Measurements from ENCODE around the gene MYBBP1A. TPM values are rescaled to one million over a fixed set of nuclear protein-coding genes. Genes with fewer than 3 reads are reported as not detected.

MYBBP1A gene
- total and polyA plus RNA-seq, 2 experiments from 2014 or later: 70.7 to 213 TPM

- Histone ChIP-seq H3K27me3 (ENCODE audit: insufficient read depth) (no peaks in the 10 kb centered on the region), H3K27ac (ENCODE audit: low read depth) (no peak overlapping the region), H3K9me2 (ENCODE audit: insufficient read depth) (no peaks in the 10 kb centered on the region), H3K4me2 (no peak overlapping the region), H3K79me2 (replicated peaks; ENCODE audit: insufficient read depth) (no peaks in the 10 kb centered on the region), H3K4me1 (ENCODE audit: insufficient read depth) (no peaks in the 10 kb centered on the region), H4K20me1 (replicated peaks; ENCODE audit: insufficient read depth) (no peaks in the 10 kb centered on the region), H2AFZ (no peak overlapping the region), H3F3A (replicated peaks; ENCODE audit: low read depth) (no peaks in the 10 kb centered on the region), H3K4me3 (no peak overlapping the region), H3K36me3 (ENCODE audit: insufficient read depth) (no peaks in the 10 kb centered on the region)
- Mint-ChIP-seq H3K36me3 (ENCODE audit: low read depth) (no peaks in the 10 kb centered on the region), H3K4me1 (peaks cover 7% of the 10 kb centered on the region; the same call in 2 of the 3 replicates), H3K27me3 (ENCODE audit: insufficient read depth, low read depth, poor library complexity) (peaks cover 19% of the 10 kb centered on the region), H3K27ac (no peak overlapping the region), H3K4me3 (no peak overlapping the region), H3K9me3 (no peaks in the 10 kb centered on the region; the same call in 2 of the 3 replicates)
- no peak for DNase-seq (ENCODE audit: low spot score)
- ATAC-seq: no peak
- TF ChIP-seq JUNB (IDR thresholded peaks at IDR 0.05; ENCODE audit: unreplicated experiment) (no peak), CTCF (conservative IDR thresholded peaks at IDR 0.05; ENCODE audit: low read depth in 2 of 2) (no peak), ZNF114 (CRISPR knock-in tag; IDR thresholded peaks at IDR 0.05) (no peak), ZNF331 (CRISPR knock-in tag; IDR thresholded peaks at IDR 0.05; ENCODE audit: low read depth) (no peak), STAT1 (IDR thresholded peaks at IDR 0.05; ENCODE audit: unreplicated experiment) (no peak), POLR2AphosphoS5 (IDR thresholded peaks at IDR 0.05; ENCODE audit: low read depth) (no peak), NANOG (IDR thresholded peaks at IDR 0.05; ENCODE audit: borderline replicate concordance) (no peak), EZH2phosphoT487 (IDR thresholded peaks at IDR 0.05; ENCODE audit: unreplicated experiment) (no peak), EZH2 (IDR thresholded peaks at IDR 0.05; ENCODE audit: low read depth, unreplicated experiment) (no peak), CREB1 (CRISPR knock-in tag; IDR thresholded peaks at IDR 0.05; ENCODE audit: low read depth) (no peak), REST (IDR thresholded peaks at IDR 0.05; ENCODE audit: unreplicated experiment) (no peak)
- TF ChIP-seq, protein P1, sequence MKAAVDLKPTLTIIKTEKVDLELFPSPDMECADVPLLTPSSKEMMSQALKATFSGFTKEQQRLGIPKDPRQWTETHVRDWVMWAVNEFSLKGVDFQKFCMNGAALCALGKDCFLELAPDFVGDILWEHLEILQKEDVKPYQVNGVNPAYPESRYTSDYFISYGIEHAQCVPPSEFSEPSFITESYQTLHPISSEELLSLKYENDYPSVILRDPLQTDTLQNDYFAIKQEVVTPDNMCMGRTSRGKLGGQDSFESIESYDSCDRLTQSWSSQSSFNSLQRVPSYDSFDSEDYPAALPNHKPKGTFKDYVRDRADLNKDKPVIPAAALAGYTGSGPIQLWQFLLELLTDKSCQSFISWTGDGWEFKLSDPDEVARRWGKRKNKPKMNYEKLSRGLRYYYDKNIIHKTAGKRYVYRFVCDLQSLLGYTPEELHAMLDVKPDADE (IDR thresholded peaks at IDR 0.05): no peak
- TF ChIP-seq, protein P2, sequence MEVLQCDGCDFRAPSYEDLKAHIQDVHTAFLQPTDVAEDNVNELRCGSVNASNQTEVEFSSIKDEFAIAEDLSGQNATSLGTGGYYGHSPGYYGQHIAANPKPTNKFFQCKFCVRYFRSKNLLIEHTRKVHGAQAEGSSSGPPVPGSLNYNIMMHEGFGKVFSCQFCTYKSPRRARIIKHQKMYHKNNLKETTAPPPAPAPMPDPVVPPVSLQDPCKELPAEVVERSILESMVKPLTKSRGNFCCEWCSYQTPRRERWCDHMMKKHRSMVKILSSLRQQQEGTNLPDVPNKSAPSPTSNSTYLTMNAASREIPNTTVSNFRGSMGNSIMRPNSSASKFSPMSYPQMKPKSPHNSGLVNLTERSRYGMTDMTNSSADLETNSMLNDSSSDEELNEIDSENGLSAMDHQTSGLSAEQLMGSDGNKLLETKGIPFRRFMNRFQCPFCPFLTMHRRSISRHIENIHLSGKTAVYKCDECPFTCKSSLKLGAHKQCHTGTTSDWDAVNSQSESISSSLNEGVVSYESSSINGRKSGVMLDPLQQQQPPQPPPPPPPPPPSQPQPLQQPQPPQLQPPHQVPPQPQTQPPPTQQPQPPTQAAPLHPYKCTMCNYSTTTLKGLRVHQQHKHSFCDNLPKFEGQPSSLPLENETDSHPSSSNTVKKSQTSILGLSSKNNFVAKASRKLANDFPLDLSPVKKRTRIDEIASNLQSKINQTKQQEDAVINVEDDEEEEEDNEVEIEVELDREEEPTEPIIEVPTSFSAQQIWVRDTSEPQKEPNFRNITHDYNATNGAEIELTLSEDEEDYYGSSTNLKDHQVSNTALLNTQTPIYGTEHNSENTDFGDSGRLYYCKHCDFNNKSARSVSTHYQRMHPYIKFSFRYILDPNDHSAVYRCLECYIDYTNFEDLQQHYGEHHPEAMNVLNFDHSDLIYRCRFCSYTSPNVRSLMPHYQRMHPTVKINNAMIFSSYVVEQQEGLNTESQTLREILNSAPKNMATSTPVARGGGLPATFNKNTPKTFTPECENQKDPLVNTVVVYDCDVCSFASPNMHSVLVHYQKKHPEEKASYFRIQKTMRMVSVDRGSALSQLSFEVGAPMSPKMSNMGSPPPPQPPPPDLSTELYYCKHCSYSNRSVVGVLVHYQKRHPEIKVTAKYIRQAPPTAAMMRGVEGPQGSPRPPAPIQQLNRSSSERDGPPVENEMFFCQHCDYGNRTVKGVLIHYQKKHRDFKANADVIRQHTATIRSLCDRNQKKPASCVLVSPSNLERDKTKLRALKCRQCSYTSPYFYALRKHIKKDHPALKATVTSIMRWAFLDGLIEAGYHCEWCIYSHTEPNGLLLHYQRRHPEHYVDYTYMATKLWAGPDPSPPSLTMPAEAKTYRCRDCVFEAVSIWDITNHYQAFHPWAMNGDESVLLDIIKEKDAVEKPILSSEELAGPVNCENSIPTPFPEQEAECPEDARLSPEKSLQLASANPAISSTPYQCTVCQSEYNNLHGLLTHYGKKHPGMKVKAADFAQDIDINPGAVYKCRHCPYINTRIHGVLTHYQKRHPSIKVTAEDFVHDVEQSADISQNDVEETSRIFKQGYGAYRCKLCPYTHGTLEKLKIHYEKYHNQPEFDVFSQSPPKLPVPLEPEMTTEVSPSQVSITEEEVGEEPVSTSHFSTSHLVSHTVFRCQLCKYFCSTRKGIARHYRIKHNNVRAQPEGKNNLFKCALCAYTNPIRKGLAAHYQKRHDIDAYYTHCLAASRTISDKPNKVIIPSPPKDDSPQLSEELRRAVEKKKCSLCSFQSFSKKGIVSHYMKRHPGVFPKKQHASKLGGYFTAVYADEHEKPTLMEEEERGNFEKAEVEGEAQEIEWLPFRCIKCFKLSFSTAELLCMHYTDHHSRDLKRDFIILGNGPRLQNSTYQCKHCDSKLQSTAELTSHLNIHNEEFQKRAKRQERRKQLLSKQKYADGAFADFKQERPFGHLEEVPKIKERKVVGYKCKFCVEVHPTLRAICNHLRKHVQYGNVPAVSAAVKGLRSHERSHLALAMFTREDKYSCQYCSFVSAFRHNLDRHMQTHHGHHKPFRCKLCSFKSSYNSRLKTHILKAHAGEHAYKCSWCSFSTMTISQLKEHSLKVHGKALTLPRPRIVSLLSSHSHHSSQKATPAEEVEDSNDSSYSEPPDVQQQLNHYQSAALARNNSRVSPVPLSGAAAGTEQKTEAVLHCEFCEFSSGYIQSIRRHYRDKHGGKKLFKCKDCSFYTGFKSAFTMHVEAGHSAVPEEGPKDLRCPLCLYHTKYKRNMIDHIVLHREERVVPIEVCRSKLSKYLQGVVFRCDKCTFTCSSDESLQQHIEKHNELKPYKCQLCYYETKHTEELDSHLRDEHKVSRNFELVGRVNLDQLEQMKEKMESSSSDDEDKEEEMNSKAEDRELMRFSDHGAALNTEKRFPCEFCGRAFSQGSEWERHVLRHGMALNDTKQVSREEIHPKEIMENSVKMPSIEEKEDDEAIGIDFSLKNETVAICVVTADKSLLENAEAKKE (CRISPR knock-in tag; IDR thresholded peaks at IDR 0.05): no peak
Observed at GRCh38 chr17:4510618-4510941, 44.6 kb downstream of the MYBBP1A start.
